HCT116 (cell line): ENCODE measurements around the gene ARPP21. TPM values are rescaled to one million over a fixed set of nuclear protein-coding genes. Genes with fewer than 3 reads are reported as not detected.

Experiments used
- ATAC-seq: fragments of 200-7000 bp; cut with Tn5 transposase; 2 replicates; pipeline ENCODE4 v1.9.1; 2020; ENCODE audit warnings: mild to moderate bottlenecking, moderate library complexity
- BruUV-seq: library from RNA; stranded (reverse); fragments of 400-500 nt; replicated peaks from 2 replicates; lab custom pipeline; 2021; lab: Mats Ljungman, UMichigan
- CTCF ChIA-PET: fragments of 300-600 bp; sonication (Branson Sonifier 250); formaldehyde crosslinking; loops from one replicate; lab custom pipeline; 2021; ENCODE audit warnings: antibody characterized with exemption; lab: Charles Lee
- POLR2A ChIA-PET: fragments of 300-600, 350-600 bp; sonication (Branson Sonifier 250); formaldehyde crosslinking; loops from one replicate; lab custom pipeline; 2021; ENCODE audit warnings: antibody characterized with exemption; lab: Charles Lee
- RAD21 ChIA-PET, 2 experiments: fragments of 300-600 bp; sonication (Branson Sonifier 250); formaldehyde crosslinking; loops; one replicate each; lab custom pipeline; 2023; ENCODE audit warnings: low total read pairs in 2 of 2; ENCODE audit not compliant: uncharacterized antibody in 2 of 2, unreplicated experiment in 2 of 2, low non-redundant PET in 1 of 2; lab: Charles Lee
- DNase-seq: peaks from one replicate; pipeline ENCODE4 v3.0.0-alpha.2; 2010; ENCODE audit warnings: low read depth, low spot score
- H2AFZ ChIP-seq: fragments of 200-600 bp; shearing (Covaris generic), sonication (generic); 2 replicates; pipeline ENCODE4 v1.6.1; 2017; ENCODE audit warnings: low read depth, mixed run types, mixed read lengths, antibody characterized with exemption, low read length; ENCODE audit not compliant: poor library complexity, severe bottlenecking
- H3K27ac ChIP-seq: 2 replicates; pipeline ENCODE4 v1.5.1; 2012; ENCODE audit warnings: low read depth, low read length
- H3K27me3 ChIP-seq: fragments of 200-600 bp; sonication (generic); 2 replicates; pipeline ENCODE4 v1.6.1; 2016; ENCODE audit warnings: mixed run types, low read length, mixed read lengths; ENCODE audit not compliant: insufficient read depth
- H3K36me3 ChIP-seq, 2 experiments: fragments of 200-500 bp in 1 of 2; fragments of 200-600 bp in 1 of 2; sonication (Bioruptor generic) in 1 of 2; sonication (generic) in 1 of 2; 2 replicates each; pipeline versions ENCODE4 v1.5.1 to v1.6.1; 2014 to 2016; ENCODE audit warnings: low read length in 2 of 2, inconsistent platforms in 1 of 2, mixed read lengths in 1 of 2, mixed run types in 1 of 2; ENCODE audit not compliant: insufficient read depth in 2 of 2, control insufficient read depth in 1 of 2
- H3K4me1 ChIP-seq, 2 experiments: fragments of 200-600 bp in 1 of 2; sonication (generic) in 1 of 2; 2 replicates each; pipeline versions ENCODE4 v1.5.1 to v1.6.1; 2012 to 2017; ENCODE audit warnings: low read length in 2 of 2, inconsistent platforms in 1 of 2, mild to moderate bottlenecking in 1 of 2, mixed read lengths in 1 of 2, mixed run types in 1 of 2, moderate library complexity in 1 of 2; ENCODE audit not compliant: insufficient read depth in 2 of 2, control insufficient read depth in 1 of 2
- H3K4me2 ChIP-seq: fragments of 200-600 bp; sonication (generic); 2 replicates; pipeline ENCODE4 v1.6.1; 2017; ENCODE audit warnings: mixed run types, low read length, mixed read lengths
- H3K4me3 ChIP-seq, 2 experiments: fragments of 200-600 bp in 1 of 2; sonication (generic) in 1 of 2; replicated peaks in 1 of 2; 2 replicates each; pipeline ENCODE4 v1.5.1; 2011 to 2016; ENCODE audit warnings: low read length in 2 of 2, control low read depth in 1 of 2, low read depth in 1 of 2, mild to moderate bottlenecking in 1 of 2, mixed read lengths in 1 of 2, mixed run types in 1 of 2
- H3K79me2 ChIP-seq: fragments of 200-600 bp; sonication (generic); 2 replicates; pipeline ENCODE4 v1.6.1; 2017; ENCODE audit warnings: mild to moderate bottlenecking, mixed run types, low read length, moderate library complexity, mixed read lengths; ENCODE audit not compliant: insufficient read depth
- H3K9ac ChIP-seq: fragments of 200-600 bp; sonication (generic); 2 replicates; pipeline ENCODE4 v1.6.1; 2016; ENCODE audit warnings: low read length, mixed read lengths
- H3K9me2 ChIP-seq: fragments of 200-600 bp; sonication (generic), shearing (Covaris generic); 2 replicates; pipeline ENCODE4 v1.6.1; 2017; ENCODE audit warnings: mixed run types, mild to moderate bottlenecking, moderate library complexity; ENCODE audit not compliant: insufficient read depth
- H3K9me3 ChIP-seq, 2 experiments: fragments of 200-500 bp in 1 of 2; fragments of 200-600 bp in 1 of 2; sonication (Bioruptor generic) in 1 of 2; sonication (generic) in 1 of 2; 2 replicates each; pipeline ENCODE4 v1.6.1; 2014 to 2017; ENCODE audit warnings: low read length in 2 of 2, mixed read lengths in 2 of 2, inconsistent platforms in 1 of 2, low read depth in 1 of 2, mild to moderate bottlenecking in 1 of 2, mixed run types in 1 of 2, moderate library complexity in 1 of 2; ENCODE audit not compliant: control insufficient read depth in 1 of 2, insufficient read depth in 1 of 2
- H4K20me1 ChIP-seq: fragments of 200-600 bp; sonication (generic), shearing (Covaris generic); 2 replicates; pipeline ENCODE4 v1.6.1; 2017; ENCODE audit warnings: mixed run types, mild to moderate bottlenecking, moderate library complexity; ENCODE audit not compliant: insufficient read depth
- CBX3 ChIP-seq: IDR thresholded peaks from 2 replicates; pipeline ENCODE4 v1.6.1; 2012; ENCODE audit warnings: low read depth
- CEBPB ChIP-seq: IDR thresholded peaks from 2 replicates; pipeline ENCODE4 v1.6.1; 2012; ENCODE audit warnings: low read depth
- EGR1 ChIP-seq: IDR thresholded peaks from 2 replicates; pipeline ENCODE4 v1.6.1; 2012; ENCODE audit warnings: low read depth
- EZH2 ChIP-seq: fragments of 200-600 bp; sonication (generic); IDR thresholded peaks from 2 replicates; pipeline ENCODE4 v1.6.1; 2017; ENCODE audit warnings: antibody characterized with exemption, mixed run types
- FOSL1 ChIP-seq: IDR thresholded peaks from 2 replicates; pipeline ENCODE4 v1.6.1; 2012; ENCODE audit warnings: low read depth
- RAD21 ChIP-seq: IDR thresholded peaks from 2 replicates; pipeline ENCODE4 v1.6.1; 2012; ENCODE audit warnings: low read depth, mild to moderate bottlenecking
- SP1 ChIP-seq: IDR thresholded peaks from 2 replicates; pipeline ENCODE4 v1.6.1; 2012; ENCODE audit warnings: low read depth
- YY1 ChIP-seq: IDR thresholded peaks from 2 replicates; pipeline ENCODE4 v1.6.1; 2011; ENCODE audit warnings: low read length, low read depth, moderate library complexity, mild to moderate bottlenecking; ENCODE audit not compliant: insufficient replicate concordance; ENCODE audit errors: extremely low read depth
- intact Hi-C: fragments of 100-400 bp; cut with micrococcal nuclease; formaldehyde crosslinking; loops from 2 replicates; pipeline ENCODE4 v1.10.0; 2022
- total RNA-seq: library from RNA; stranded (reverse); gene quantifications from one replicate; pipeline ENCODE4 v1.2.1, GENCODE V29; 2021; ENCODE audit not compliant: unreplicated experiment
- TF ChIP-seq, protein P1 (sequence below): IDR thresholded peaks from 2 replicates; pipeline ENCODE4 v1.6.1; 2012
- TF ChIP-seq, protein P2 (sequence below): IDR thresholded peaks from 2 replicates; pipeline ENCODE4 v1.6.1; 2012

Gene ARPP21
- total RNA-seq, 1 experiment from 2014 or later: not detected

DNA sequence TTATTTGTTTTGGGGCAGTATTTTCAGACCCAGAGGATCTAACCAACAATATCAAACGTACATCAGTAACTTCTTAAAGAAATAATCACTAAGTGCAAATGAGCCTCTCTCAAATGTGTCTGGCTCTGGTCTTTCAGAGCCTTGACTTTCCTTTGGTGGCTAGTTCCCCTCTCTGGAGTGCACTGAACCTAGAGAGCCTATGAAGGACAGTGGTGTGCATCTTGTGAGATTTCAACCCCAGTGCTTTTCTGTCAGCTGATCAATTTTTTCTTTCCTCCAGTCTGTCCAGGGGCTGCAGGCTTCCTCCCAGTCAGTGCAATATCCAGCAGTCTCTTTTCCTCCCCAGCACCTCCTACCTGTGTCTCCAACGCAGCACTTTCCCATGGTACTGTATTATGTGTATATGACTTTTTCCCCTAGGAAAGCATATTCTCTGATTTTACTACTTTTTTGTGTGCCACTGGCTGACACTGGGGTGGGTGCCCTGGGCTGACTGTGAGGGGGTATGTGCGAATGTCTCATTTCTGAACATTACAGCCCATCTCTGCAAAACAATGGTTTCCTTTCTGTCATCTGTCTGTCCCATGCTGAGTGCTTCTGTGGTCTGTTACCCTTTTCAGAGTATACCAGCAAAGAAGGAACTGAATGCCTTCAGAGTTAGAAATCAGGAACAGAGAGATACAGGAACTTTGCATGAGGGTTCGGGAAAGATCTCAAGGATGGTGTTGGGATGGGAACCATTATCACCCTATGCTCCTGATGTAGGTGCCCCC is 98.8 kb downstream of the ARPP21 start:
- POLR2A ChIA-PET: no interaction called here
- no peak overlapping the region for H2AFZ ChIP-seq
- no peaks in the 10 kb centered on the region for H3K27me3 ChIP-seq
- H3K9me3 ChIP-seq: peaks cover 0 to 8% of the 10 kb centered on the region in 2 experiments; a peak in 2 of 4 replicates
- DNase-seq: no peak
- no peaks in the 10 kb centered on the region for H3K4me1 ChIP-seq
- H3K9ac ChIP-seq: no peak overlapping the region
- TF ChIP-seq YY1 (no peak), CEBPB (no peak), SP1 (no peak), RAD21 (no peak), EGR1 (no peak), FOSL1 (no peak), EZH2 (no peak), CBX3 (no peak)
- TF ChIP-seq, protein P1, sequence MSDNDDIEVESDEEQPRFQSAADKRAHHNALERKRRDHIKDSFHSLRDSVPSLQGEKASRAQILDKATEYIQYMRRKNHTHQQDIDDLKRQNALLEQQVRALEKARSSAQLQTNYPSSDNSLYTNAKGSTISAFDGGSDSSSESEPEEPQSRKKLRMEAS: no peak
- TF ChIP-seq, protein P2, sequence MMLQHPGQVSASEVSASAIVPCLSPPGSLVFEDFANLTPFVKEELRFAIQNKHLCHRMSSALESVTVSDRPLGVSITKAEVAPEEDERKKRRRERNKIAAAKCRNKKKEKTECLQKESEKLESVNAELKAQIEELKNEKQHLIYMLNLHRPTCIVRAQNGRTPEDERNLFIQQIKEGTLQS: no peak
- TF ChIP-seq, all 23 proteins: peak for 0
- Histone ChIP-seq H4K20me1 (no peaks in the 10 kb centered on the region), H3K79me2 (no peaks in the 10 kb centered on the region), H3K9me2 (no peaks in the 10 kb centered on the region), H3K27ac (no peak overlapping the region), H3K4me2 (no peak overlapping the region), H3K36me3 (no peaks in the 10 kb centered on the region), H3K4me3 (no peak overlapping the region)
- ChIA-PET RAD21 (no interaction called here), CTCF (no interaction called here)
- no TSS peak for BruUV-seq
- intact Hi-C loops: no loop called here
- ATAC-seq: no peak
